Rectal smooth muscle tissue (tissue), 1 donor: Measurements from ENCODE around the gene FAM53B.
"Not testable (repeated sequence)": the region's sequence is repeated elsewhere in the genome, so short reads cannot be mapped to it uniquely, and the experiment has no call there.

Experiments used
- H3K27ac ChIP-seq: one replicate; pipeline ENCODE4 v1.7.0; 2013; ENCODE audit warnings: low read depth, low read length, inconsistent platforms
- H3K27me3 ChIP-seq: one replicate; pipeline ENCODE4 v1.7.0; 2013; ENCODE audit warnings: low read length; ENCODE audit not compliant: control insufficient read depth, insufficient read depth
- H3K36me3 ChIP-seq: one replicate; pipeline ENCODE4 v1.7.0; 2013; ENCODE audit warnings: low read length; ENCODE audit not compliant: control insufficient read depth, insufficient read depth
- H3K4me1 ChIP-seq: one replicate; pipeline ENCODE4 v1.7.0; 2013; ENCODE audit warnings: low read length; ENCODE audit not compliant: control insufficient read depth, insufficient read depth
- H3K4me3 ChIP-seq: one replicate; pipeline ENCODE4 v1.7.0; 2013; ENCODE audit warnings: low read length
- H3K9ac ChIP-seq: one replicate; pipeline ENCODE4 v1.7.0; 2013; ENCODE audit warnings: low read length

Gene FAM53B

DNA sequence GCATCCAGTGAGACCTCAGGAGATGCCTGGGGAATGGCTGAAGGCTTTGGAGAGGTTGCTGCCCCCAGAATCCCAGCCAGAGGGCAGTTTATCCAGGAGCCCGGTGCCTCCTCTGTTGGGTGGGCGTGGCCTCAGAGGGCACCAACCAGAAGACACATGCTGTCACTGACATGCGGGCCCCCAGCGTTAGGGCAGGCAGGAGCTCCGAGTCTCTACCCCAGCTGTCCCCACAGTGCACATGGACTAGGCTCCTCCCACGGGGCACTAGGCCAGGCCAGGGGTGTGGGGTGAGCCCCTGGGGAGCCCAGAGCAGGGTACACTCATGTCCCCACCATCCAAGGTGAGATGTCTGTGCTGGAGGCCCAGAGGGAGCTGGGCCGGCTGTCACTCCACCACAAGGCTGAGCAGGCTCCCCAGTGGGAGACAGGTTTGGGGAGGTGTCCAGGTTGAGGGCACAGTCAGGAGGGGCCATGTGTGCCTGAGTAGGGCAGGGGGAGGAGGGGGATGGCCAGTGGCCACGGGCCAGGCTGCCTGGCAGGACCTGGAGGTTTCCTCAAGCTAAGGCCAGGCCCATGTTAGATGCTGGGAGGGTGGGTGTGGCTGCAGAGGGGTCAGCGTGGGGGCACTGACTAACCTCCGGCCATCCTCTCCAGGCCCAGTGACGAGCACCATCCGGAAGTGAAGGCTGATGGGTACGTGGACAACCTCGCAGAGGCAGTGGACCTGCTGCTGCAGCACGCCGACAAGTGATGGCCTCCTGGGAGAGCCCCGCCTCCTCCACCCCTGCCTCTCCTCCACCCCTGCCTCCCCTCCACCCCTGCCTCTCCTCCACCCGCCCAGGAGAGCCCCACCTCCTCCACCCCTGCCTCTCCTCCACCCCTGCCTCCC lies 131.3 kb downstream of the FAM53B start:
- H3K9ac ChIP-seq = no peak overlapping the region

DNA sequence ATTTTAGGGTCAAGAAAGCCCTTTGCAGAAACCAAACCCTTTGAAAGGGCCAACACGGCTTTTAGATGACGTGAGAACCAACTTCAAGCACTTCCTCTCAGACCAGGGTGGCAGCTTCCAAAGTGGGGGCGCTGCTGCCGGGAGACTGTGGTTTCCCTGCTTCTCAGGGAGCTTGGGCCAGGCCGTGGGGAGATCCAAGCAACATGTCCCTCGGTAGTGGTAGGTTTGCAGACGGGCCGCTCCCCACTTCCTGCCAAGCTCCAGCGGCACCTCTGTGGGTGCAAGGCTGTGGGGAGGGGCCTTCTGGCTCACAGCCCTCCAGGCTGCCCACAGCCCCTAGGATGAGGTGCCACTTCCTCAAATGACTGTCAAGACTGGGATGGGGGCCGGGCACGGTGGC lies 132.4 kb downstream of the FAM53B start:
- Histone ChIP-seq H3K27ac (no peak overlapping the region), H3K9ac (no peak overlapping the region), H3K4me1 (peaks cover 6% of the 10 kb centered on the region), H3K36me3 (no peaks in the 10 kb centered on the region), H3K27me3 (no peaks in the 10 kb centered on the region), H3K4me3 (no peak overlapping the region)

More for the DNA sequence above, 131.3 kb downstream of the FAM53B start:
- Histone ChIP-seq H3K4me1 (peaks cover 6% of the 10 kb centered on the region), H3K36me3 (peaks cover 2% of the 10 kb centered on the region), H3K4me3 (no peak overlapping the region), H3K27ac (peak overlapping the region; percentile 48), H3K27me3 (no peaks in the 10 kb centered on the region)

DNA sequence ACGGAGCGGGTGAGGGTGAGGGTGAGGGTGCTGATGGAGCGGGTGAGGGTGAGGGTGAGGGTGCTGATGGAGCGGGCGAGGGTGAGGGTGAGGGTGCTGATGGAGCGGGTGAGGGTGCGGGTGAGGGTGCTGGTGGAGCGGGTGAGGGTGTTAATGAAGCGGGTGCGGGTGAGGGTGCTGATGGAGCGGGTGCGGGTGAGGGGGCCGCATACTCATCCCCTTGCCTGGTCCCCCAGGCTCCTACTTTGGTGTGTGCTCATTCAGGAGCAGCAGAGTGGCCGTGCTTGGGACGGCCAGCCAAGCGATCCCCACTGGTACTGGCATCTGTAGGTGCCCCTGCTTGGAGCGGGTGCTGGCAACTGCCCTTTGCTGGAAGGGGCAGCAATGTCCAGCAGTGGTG lies 133.3 kb downstream of the FAM53B start:
- not testable (repeated sequence) for H3K27me3 ChIP-seq, H3K4me3 ChIP-seq, H3K27ac ChIP-seq, H3K9ac ChIP-seq, H3K4me1 ChIP-seq, H3K36me3 ChIP-seq

DNA sequence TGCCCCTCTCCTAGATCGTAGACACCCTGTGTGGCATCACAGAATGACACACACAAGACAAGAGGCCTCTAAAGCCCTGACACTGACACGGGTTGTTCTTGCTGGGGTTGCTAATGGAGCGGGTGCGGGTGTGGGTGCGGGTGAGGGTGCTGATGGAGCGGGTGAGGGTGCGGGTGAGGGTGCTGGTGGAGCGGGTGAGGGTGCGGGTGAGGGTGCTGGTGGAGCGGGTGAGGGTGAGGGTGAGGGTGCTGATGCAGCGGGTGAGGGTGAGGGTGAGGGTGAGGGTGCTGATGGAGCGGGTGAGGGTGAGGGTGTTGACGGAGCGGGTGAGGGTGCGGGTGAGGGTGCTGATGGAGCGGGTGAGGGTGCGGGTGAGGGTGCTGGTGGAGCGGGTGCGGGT lies 134.0 kb downstream of the FAM53B start:
- H3K27ac ChIP-seq = not testable (repeated sequence)

DNA sequence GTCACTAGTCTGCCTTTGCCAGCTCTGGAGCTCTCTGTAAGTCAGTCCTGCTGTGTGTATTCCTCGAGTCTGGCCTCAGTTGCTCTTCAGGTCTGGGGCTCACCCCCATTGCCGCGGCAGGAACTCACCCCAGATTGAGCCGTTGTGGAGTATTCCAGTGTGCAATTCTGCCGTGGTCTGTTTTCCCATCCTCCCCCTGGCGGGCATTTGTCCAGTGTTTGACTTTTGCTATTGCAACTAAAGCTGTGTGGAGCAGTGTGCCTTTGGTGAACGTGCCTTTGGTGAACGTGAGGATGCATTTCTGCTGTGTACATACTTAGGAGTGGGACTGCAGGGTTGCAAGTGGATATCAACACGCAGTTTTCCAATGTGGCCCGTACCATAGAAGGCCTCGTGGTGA lies 134.5 kb downstream of the FAM53B start:
- no peak overlapping the region for H3K27ac ChIP-seq
- peaks cover 6% of the 10 kb centered on the region for H3K4me1 ChIP-seq
- H3K9ac ChIP-seq = no peak overlapping the region
- H3K27me3 ChIP-seq = no peaks in the 10 kb centered on the region
- no peaks in the 10 kb centered on the region for H3K36me3 ChIP-seq
- H3K4me3 ChIP-seq = no peak overlapping the region

More for the DNA sequence above, 134.0 kb downstream of the FAM53B start:
- not testable (repeated sequence) for H3K36me3 ChIP-seq, H3K9ac ChIP-seq, H3K4me3 ChIP-seq, H3K4me1 ChIP-seq, H3K27me3 ChIP-seq

DNA sequence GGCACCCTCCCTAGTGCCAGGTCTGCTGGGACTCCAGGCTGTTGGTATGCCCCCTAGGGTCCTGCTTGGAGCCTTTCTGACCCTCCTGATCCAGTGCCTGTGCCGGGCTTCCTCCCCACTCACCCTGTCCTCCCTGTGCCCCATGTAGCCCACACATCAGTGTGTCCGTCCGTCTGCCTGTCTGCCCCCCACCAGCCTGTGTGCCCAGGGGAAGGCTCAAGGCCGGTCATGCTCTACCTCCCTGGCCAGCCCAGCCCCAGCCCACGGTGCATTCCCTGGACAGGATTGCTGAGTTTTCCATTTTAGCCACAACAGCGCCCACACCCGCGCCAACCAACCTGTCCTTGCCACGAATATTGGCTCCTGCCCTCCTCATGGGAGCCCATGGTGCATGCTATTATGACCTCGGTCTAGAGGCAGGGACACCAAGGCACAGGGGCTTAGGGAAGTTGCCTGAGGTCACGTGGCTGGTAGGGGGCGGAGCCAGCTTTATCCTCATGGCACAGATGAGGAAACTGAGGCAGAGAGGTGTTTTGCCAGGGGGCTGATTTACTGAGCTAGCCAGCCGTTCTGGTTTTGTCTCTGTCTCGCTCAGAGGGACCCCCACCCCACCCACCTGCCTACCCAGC lies 136.0 kb downstream of the FAM53B start:
- H3K9ac ChIP-seq = no peak overlapping the region
- no peaks in the 10 kb centered on the region for H3K27me3 ChIP-seq
- H3K27ac ChIP-seq = no peak overlapping the region
- no peak overlapping the region for H3K4me3 ChIP-seq
- no peaks in the 10 kb centered on the region for H3K36me3 ChIP-seq
- peaks cover 4% of the 10 kb centered on the region for H3K4me1 ChIP-seq

DNA sequence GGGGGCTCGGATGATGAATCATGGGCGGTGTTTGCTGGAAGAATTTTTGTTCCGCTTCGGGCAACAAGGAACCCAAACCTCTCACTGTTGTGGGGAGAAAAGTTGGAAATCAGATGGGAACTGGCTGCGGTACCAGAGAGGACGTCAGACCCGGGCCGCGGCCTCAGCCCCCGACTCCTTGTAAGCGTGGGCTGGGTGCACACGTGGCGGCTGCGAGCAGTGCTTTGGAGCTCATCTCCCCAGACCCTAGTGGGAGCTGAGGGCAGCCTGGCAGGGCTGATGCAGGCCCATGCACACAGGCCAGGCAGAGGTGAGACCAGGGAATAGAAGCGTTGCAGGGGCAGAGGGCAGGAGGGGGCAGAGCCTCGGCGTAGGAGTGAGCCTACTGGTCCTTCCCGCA lies 136.5 kb downstream of the FAM53B start:
- Histone ChIP-seq H3K27ac (no peak overlapping the region), H3K4me3 (no peak overlapping the region), H3K9ac (no peak overlapping the region), H3K36me3 (no peaks in the 10 kb centered on the region), H3K4me1 (peaks cover under 1% of the 10 kb centered on the region), H3K27me3 (no peaks in the 10 kb centered on the region)

DNA sequence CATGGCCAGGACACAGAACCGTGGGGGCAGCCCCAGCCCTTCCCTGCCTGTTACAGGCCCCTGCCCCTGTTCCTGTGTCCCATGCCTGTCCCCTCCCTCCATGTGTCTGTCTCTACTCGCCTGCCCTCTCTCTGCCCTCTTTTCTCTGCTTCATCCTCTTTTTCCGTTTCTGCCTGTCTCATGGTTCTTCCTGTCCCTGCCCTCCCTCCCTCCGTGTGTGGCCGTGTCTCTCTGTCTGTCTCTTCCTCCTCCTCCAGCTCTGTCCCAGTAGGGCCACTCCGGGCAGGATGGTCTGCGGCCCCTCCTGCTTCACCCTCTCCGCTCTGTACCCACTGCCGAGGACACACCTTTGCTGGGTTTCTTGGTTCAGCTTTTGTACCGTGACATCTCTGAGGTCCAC lies 137.4 kb downstream of the FAM53B start:
- H3K4me1 ChIP-seq = no peaks in the 10 kb centered on the region
- H3K27ac ChIP-seq = no peak overlapping the region
- no peaks in the 10 kb centered on the region for H3K36me3 ChIP-seq
- no peak overlapping the region for H3K4me3 ChIP-seq
- no peaks in the 10 kb centered on the region for H3K27me3 ChIP-seq
- no peak overlapping the region for H3K9ac ChIP-seq

DNA sequence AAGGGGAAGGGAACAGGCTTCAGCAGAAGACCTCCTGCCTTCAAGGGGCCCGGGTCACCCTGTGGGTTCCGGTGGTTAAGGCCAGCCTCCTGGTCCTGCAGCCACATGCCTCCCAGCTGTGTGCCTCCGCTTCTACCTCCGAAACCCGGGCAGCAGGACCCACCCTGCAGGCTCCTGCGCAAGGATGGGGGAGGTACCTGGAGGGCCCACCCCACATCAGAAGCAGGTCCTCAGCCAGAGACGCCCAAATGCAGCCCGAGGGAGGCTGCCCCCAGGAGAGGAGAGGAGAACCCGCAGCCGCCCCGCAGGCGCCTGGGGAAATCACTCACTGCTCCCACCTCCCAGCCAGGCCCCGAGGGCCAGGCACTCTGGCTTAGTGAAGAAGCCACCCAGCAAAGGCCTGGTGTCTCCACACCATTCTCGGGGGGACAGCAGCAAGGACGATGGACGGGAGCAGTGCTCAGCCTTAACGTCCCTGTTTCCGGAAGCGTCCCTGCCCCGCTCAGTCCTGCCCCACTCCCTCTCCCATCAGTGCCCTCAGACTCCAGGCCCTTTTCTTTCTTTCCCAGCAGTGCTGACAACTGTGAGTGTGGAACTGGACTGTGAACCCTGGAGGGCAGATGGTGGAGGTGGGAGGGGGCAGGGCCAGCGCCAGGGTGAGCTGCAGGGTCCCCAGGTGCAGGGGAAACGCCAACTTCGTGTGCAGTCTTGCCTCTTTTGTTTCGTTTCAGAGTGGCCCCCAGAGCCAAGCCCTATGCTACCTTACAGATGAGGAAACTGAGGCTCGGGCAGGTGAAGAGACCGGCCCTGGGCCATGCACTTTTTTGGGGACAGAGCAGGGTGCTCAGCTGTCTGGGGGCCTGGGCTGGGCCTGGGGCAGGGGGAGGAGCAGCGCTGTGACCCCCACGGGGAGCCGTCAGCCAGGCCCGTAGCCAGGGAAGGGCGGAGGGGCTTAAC lies 138.0 kb downstream of the FAM53B start:
- Histone ChIP-seq H3K36me3 (no peaks in the 10 kb centered on the region), H3K4me1 (no peaks in the 10 kb centered on the region), H3K27me3 (no peaks in the 10 kb centered on the region), H3K4me3 (no peak overlapping the region), H3K27ac (no peak overlapping the region), H3K9ac (no peak overlapping the region)

DNA sequence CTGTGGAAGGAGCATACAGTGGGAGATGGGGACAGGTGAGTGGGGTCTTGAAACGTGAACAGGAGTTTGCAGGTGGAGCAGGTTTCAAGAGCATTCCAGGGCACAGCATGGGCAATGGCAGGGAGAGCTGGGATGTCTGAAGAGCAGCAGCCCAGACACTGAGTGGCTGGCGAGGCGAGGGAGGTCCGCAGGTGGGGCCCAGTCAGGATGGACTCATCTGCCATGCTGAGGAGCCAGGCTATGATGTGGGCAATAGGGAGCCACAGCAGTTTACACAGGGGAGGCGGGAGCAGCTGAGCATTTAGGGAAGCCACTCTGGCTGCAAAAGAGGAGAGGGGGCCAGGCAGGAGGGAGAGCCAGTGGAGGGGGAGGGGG lies 138.7 kb downstream of the FAM53B start:
- H3K4me1 ChIP-seq = no peaks in the 10 kb centered on the region
- no peaks in the 10 kb centered on the region for H3K36me3 ChIP-seq
- no peak overlapping the region for H3K27ac ChIP-seq
- no peaks in the 10 kb centered on the region for H3K27me3 ChIP-seq
- no peak overlapping the region for H3K4me3 ChIP-seq
- H3K9ac ChIP-seq = no peak overlapping the region

DNA sequence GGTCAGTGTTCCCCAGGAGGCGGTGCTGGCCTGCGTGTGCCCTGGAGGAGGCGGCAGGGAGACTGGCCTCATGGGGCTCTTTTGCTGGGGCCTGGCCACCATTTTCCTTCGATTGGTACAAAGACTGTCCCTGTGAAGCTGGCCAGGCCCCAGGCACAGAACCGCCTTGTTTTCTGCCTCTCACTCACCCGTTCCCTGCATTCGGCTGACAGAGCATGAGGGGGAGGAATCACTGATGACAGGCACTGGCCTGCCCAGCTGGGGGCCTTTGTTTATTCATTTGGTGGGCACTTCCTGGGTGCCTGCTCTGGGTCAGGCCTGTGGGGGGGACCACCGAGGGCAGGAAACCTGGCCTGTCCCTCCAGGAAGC lies 139.2 kb downstream of the FAM53B start:
- Histone ChIP-seq H3K27me3 (no peaks in the 10 kb centered on the region), H3K36me3 (no peaks in the 10 kb centered on the region), H3K4me1 (no peaks in the 10 kb centered on the region), H3K27ac (peak overlapping the region; percentile 39), H3K9ac (no peak overlapping the region), H3K4me3 (no peak overlapping the region)

DNA sequence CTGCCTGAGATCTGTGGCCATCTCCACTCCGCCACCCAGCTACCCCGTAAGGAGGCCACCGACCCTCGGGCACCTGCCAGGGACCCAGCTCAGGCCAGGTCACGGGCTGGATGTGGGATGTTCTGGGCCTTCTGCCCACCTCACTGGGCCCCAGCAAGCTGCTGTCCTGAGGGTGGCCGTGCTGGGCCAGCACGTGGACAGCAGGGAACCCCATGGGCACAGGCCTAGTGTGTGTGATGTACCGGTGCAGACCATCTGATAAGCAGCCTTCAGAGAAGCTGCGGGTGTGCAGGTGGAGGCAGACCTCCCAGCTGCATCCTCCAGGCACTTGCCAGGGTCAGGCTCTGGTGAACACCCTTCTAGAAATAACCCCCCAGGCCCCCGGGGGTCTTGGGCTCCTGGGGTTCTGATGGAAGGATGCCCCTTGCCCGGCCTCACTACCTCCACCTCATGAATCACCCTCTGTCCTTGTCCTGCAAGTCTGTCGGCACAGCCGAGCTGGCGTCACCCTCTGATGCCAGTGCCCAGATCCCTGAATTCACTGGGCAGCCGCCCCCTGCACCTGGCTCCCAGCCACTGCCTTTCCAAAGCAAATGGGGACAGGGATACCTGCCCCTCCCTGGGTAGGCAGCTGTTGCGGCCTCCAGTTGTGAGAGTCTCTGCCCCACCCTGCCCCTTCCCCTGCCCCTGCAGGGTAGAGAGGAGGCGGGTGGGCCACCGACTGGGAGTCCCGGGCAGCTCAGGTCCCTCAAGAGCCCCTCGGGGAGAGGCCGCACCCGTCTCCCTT lies 139.8 kb downstream of the FAM53B start:
- no peak overlapping the region for H3K4me3 ChIP-seq
- peak overlapping the region; percentile 39 for H3K27ac ChIP-seq
- no peaks in the 10 kb centered on the region for H3K36me3 ChIP-seq
- H3K4me1 ChIP-seq = no peaks in the 10 kb centered on the region
- no peak overlapping the region for H3K9ac ChIP-seq
- no peaks in the 10 kb centered on the region for H3K27me3 ChIP-seq
